Endothelial cell of umbilical vein (primary cell): ENCODE results near the gene SRRM2. TPM values are rescaled to one million over a fixed set of nuclear protein-coding genes. Genes with fewer than 3 reads are reported as not detected.

Experiments used
- BruUV-seq: library from RNA; stranded (reverse); fragments of 400-500 nt; replicated peaks from 2 replicates; lab custom pipeline; 2021; lab: Mats Ljungman, UMichigan
- CTCF ChIA-PET: fragments of 300-600, 350-600 bp; sonication (Branson Sonifier 250); formaldehyde crosslinking; loops from one replicate; lab custom pipeline; 2021; ENCODE audit warnings: antibody characterized with exemption, inconsistent platforms; lab: Charles Lee
- POLR2A ChIA-PET: fragments of 300-600, 350-600 bp; sonication (Branson Sonifier 250); formaldehyde crosslinking; loops from one replicate; lab custom pipeline; 2021; ENCODE audit warnings: antibody characterized with exemption, inconsistent platforms; lab: Charles Lee
- DNase-seq: peaks from one replicate; pipeline ENCODE4 v3.0.0-alpha.2; 2011; ENCODE audit warnings: low read depth, low spot score
- FAIRE-seq: peaks from 2 replicates; lab custom pipeline; 2011; peaks lifted over from hg19 to GRCh38; lab: Jason Lieb, UNC
- H2AFZ ChIP-seq: 2 replicates; pipeline ENCODE4 v1.6.0; 2012; ENCODE audit warnings: low read depth, low read length, control low read depth, inconsistent platforms
- H3K27ac ChIP-seq: 2 replicates; pipeline ENCODE4 v1.5.1; 2011; ENCODE audit warnings: low read depth, mild to moderate bottlenecking, control low read depth, low read length, moderate library complexity; ENCODE audit not compliant: insufficient read depth
- H3K27me3 ChIP-seq, 2 experiments: 2 replicates each; pipeline versions ENCODE4 v1.6.0 to v1.6.1; 2011; ENCODE audit warnings: low read length in 2 of 2, mixed read lengths in 1 of 2; ENCODE audit not compliant: control insufficient read depth in 2 of 2, insufficient read depth in 2 of 2
- H3K36me3 ChIP-seq, 2 experiments: 2 replicates in 1 of 2; 3 replicates in 1 of 2; pipeline ENCODE4 v1.5.1; 2011; ENCODE audit warnings: low read length in 2 of 2, mild to moderate bottlenecking in 1 of 2, moderate library complexity in 1 of 2; ENCODE audit not compliant: control insufficient read depth in 2 of 2, insufficient read depth in 2 of 2; ENCODE audit errors: extremely low read depth in 1 of 2
- H3K4me1 ChIP-seq: 3 replicates; pipeline ENCODE4 v1.5.1; 2011; ENCODE audit warnings: mild to moderate bottlenecking, low read length; ENCODE audit not compliant: control insufficient read depth, insufficient read depth; ENCODE audit errors: extremely low read depth
- H3K4me2 ChIP-seq: 2 replicates; pipeline ENCODE4 v1.6.1; 2011; ENCODE audit warnings: low read length, control low read depth, mixed read lengths; ENCODE audit not compliant: insufficient read depth
- H3K4me3 ChIP-seq, 3 experiments: fragments of 200-600 bp in 1 of 3; sonication (generic), shearing (Covaris generic) in 1 of 3; replicated peaks in 1 of 3; 2 replicates each; pipeline ENCODE4 v1.5.1; 2011 to 2016; ENCODE audit warnings: control low read depth in 3 of 3, low read length in 3 of 3, mild to moderate bottlenecking in 2 of 3, inconsistent platforms in 1 of 3, low read depth in 1 of 3, moderate library complexity in 1 of 3; ENCODE audit not compliant: insufficient read depth in 1 of 3
- H3K79me2 ChIP-seq: 2 replicates; pipeline ENCODE4 v1.6.0; 2012; ENCODE audit warnings: low read length, inconsistent platforms; ENCODE audit not compliant: control insufficient read depth, insufficient read depth
- H3K9ac ChIP-seq: replicated peaks from 2 replicates; pipeline ENCODE3; 2011; ENCODE audit warnings: low read length, control low read depth; ENCODE audit not compliant: insufficient read depth; ENCODE audit errors: extremely low read depth
- H3K9me1 ChIP-seq: replicated peaks from 3 replicates; pipeline ENCODE4 v1.6.0; 2011; ENCODE audit warnings: mild to moderate bottlenecking, low read length; ENCODE audit not compliant: control insufficient read depth, insufficient read depth; ENCODE audit errors: extremely low read depth
- H3K9me3 ChIP-seq: replicated peaks from 2 replicates; pipeline ENCODE4 v1.5.1; 2012; ENCODE audit warnings: low read length, inconsistent platforms; ENCODE audit not compliant: control insufficient read depth, insufficient read depth
- H4K20me1 ChIP-seq: replicated peaks from 2 replicates; pipeline ENCODE3; 2011; ENCODE audit warnings: mild to moderate bottlenecking, low read length; ENCODE audit not compliant: control insufficient read depth, insufficient read depth; ENCODE audit errors: extremely low read depth
- EZH2 ChIP-seq: IDR thresholded peaks from 2 replicates; pipeline ENCODE4 v1.6.1; 2012; ENCODE audit warnings: borderline replicate concordance, low read depth, mild to moderate bottlenecking, moderate library complexity, low read length, inconsistent platforms; ENCODE audit not compliant: severe bottlenecking
- FOS ChIP-seq: IDR thresholded peaks from 2 replicates; pipeline ENCODE4 v1.6.1; 2011; ENCODE audit warnings: mild to moderate bottlenecking, low read length, moderate library complexity, borderline replicate concordance; ENCODE audit not compliant: insufficient read depth
- GATA2 ChIP-seq: IDR thresholded peaks from 2 replicates; pipeline ENCODE4 v1.7.0; 2011; ENCODE audit warnings: low read depth, mild to moderate bottlenecking, moderate library complexity, mixed read lengths, low read length; ENCODE audit not compliant: insufficient read length, insufficient read depth
- JUN ChIP-seq: IDR thresholded peaks from 2 replicates; pipeline ENCODE4 v1.6.1; 2011; ENCODE audit warnings: borderline replicate concordance, low read depth; ENCODE audit not compliant: insufficient read length, insufficient read depth
- MYC ChIP-seq: IDR thresholded peaks from one replicate; pipeline ENCODE4 v1.6.1; 2011; ENCODE audit warnings: mild to moderate bottlenecking, low read depth, low read length
- POLR2A ChIP-seq: IDR thresholded peaks from 2 replicates; pipeline ENCODE4 v1.6.1; 2012; ENCODE audit warnings: low read depth, mild to moderate bottlenecking, control low read depth, low read length
- POLR2AphosphoS5 ChIP-seq: IDR thresholded peaks from 2 replicates; pipeline ENCODE4 v1.6.1; 2012; ENCODE audit warnings: low read depth, mild to moderate bottlenecking, control low read depth, low read length, moderate library complexity; ENCODE audit not compliant: insufficient read depth
- dilution Hi-C: fragments of 300-500 bp; cut with MboI; formaldehyde crosslinking; loops from one replicate; pipeline ENCODE4 v1.15.0; 2019; ENCODE audit warnings: low sequenced_read_pairs; ENCODE audit not compliant: extremely low pct_ligation_motif_present
- intact Hi-C: fragments of 100-400 bp; cut with micrococcal nuclease; formaldehyde crosslinking; loops from one replicate; pipeline ENCODE4 v1.10.0; 2022
- polyA plus RNA-seq, 4 experiments: library from polyadenylated mRNA; depleted of rRNA in 3 of 4; stranded (reverse) in 3 of 4; unstranded in 1 of 4; fragments of >200 nt; gene quantifications; 2 replicates each; pipeline versions ENCODE4 v1.2.1 to v1.2.3, GENCODE V29; 2011 to 2012; ENCODE audit warnings: missing spikeins in 1 of 4
- total RNA-seq: library from RNA; stranded (reverse); gene quantifications from 2 replicates; pipeline ENCODE4 v1.2.3, GENCODE V29; 2021
- TF ChIP-seq, protein P1 (sequence below): IDR thresholded peaks from 2 replicates; pipeline ENCODE4 v1.6.1; 2011; ENCODE audit not compliant: insufficient read depth, insufficient read length
- TF ChIP-seq, protein P2 (sequence below), 2 donors: IDR thresholded peaks; 1 replicate in 1 of 2; 2 replicates in 1 of 2; pipeline ENCODE4 v1.5.1; 2011; ENCODE audit warnings: low read length in 2 of 2, mild to moderate bottlenecking in 2 of 2, moderate library complexity in 2 of 2, control low read depth in 1 of 2, inconsistent platforms in 1 of 2, low read depth in 1 of 2; ENCODE audit not compliant: insufficient read depth in 1 of 2; ENCODE audit errors: extremely low read depth in 1 of 2

Gene SRRM2
- total and polyA plus RNA-seq, 2 donors (not counting 3 experiments of a cell fraction or from before 2014, with no cell fraction given) = 270 to 483 TPM

DNA sequence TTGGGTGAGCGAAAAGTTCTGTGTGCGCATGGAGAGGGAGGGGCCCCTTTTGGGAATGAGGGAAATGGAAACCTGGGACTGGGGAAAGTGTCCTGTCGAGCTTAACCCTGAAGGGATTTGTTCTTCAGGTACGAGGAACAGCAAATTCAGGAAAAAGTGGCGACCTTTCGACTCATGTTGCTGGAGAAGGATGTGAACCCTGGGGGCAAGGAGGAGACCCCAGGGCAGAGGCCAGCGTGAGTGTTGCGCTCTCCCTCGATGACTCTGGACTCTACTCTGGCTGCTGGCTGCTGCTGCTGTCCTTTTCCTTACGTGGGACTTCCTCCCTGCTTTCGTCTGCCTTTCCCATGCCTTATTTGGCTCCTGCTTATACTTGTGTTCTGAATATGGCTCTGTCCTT lies 4.9 kb downstream of the SRRM2 start:
- Histone ChIP-seq H3K9me3 (no peaks in the 10 kb centered on the region), H4K20me1 (peaks cover 23% of the 10 kb centered on the region), H3K27me3 (no peaks in the 10 kb centered on the region), H3K4me3 (no peak overlapping the region), H2AFZ (no peak overlapping the region), H3K27ac (no peak overlapping the region), H3K9ac (no peak overlapping the region), H3K9me1 (no peaks in the 10 kb centered on the region), H3K36me3 (peaks cover 43 to 46% of the 10 kb centered on the region in 2 experiments), H3K4me2 (no peak overlapping the region), H3K4me1 (peaks cover 19% of the 10 kb centered on the region), H3K79me2 (peaks cover 94% of the 10 kb centered on the region)
- CTCF ChIA-PET = no interaction called here
- POLR2A ChIA-PET = no interaction called here
- TF ChIP-seq, protein P1, sequence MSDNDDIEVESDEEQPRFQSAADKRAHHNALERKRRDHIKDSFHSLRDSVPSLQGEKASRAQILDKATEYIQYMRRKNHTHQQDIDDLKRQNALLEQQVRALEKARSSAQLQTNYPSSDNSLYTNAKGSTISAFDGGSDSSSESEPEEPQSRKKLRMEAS = no peak
- TF ChIP-seq POLR2AphosphoS5 = no peak
- TF ChIP-seq EZH2 = no peak
- TF ChIP-seq GATA2 = no peak
- TF ChIP-seq POLR2A = no peak
- TF ChIP-seq FOS = no peak
- TF ChIP-seq, protein P2, sequence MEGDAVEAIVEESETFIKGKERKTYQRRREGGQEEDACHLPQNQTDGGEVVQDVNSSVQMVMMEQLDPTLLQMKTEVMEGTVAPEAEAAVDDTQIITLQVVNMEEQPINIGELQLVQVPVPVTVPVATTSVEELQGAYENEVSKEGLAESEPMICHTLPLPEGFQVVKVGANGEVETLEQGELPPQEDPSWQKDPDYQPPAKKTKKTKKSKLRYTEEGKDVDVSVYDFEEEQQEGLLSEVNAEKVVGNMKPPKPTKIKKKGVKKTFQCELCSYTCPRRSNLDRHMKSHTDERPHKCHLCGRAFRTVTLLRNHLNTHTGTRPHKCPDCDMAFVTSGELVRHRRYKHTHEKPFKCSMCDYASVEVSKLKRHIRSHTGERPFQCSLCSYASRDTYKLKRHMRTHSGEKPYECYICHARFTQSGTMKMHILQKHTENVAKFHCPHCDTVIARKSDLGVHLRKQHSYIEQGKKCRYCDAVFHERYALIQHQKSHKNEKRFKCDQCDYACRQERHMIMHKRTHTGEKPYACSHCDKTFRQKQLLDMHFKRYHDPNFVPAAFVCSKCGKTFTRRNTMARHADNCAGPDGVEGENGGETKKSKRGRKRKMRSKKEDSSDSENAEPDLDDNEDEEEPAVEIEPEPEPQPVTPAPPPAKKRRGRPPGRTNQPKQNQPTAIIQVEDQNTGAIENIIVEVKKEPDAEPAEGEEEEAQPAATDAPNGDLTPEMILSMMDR (IDR thresholded peaks at IDR 0.05; ENCODE audit: extremely low read depth in 1 of 2, insufficient read depth in 1 of 2, low read depth in 1 of 2, low read length in 2 of 2) = no peak
- TF ChIP-seq JUN = no peak
- no peak for TF ChIP-seq MYC
- dilution Hi-C loops = no loop called here
- intact Hi-C loops = no loop called here
- FAIRE-seq (no peak), DNase-seq (no peak)
- BruUV-seq = no TSS peak
